ENCODE results near the gene MYCBP2.
"Not testable (repeated sequence)": the region's sequence is repeated elsewhere in the genome, so short reads cannot be mapped to it uniquely, and the experiment has no call there.

The MYCBP2 gene

GRCh38 chr13:77219401-77219800 lies 107.5 kb downstream of the MYCBP2 start:
- Histone ChIP-seq H3K36me3 (ENCODE audit: control insufficient read depth in 2 of 2, insufficient read depth in 2 of 2, low read length in 2 of 2) (peaks cover 7 to 20% of the 10 kb centered on the region in 2 donors), H3K27ac (ENCODE audit: low read length) (no peak overlapping the region), H3K9ac (ENCODE audit: low read length in 2 of 2) (no peak overlapping the region), H3K9me3 (ENCODE audit: control insufficient read depth in 2 of 2, low read length in 2 of 2) (no peaks in the 10 kb centered on the region), H3K27me3 (ENCODE audit: control insufficient read depth in 1 of 2, insufficient read depth in 2 of 2, low read length in 2 of 2) (no peaks in the 10 kb centered on the region), H3K4me3 (ENCODE audit: low read length in 2 of 2) (no peak overlapping the region), H3K4me1 (ENCODE audit: control insufficient read depth, insufficient read depth, low read length) (no peaks in the 10 kb centered on the region)

GRCh38 chr13:77218274-77218673 lies 108.6 kb downstream of the MYCBP2 start:
- no peaks in the 10 kb centered on the region for H3K4me1 ChIP-seq (ENCODE audit: control insufficient read depth, insufficient read depth, low read length)
- peaks cover 10 to 24% of the 10 kb centered on the region in 2 donors for H3K36me3 ChIP-seq (ENCODE audit: control insufficient read depth in 2 of 2, insufficient read depth in 2 of 2, low read length in 2 of 2)

GRCh38 chr13:77215543-77215942 lies 111.4 kb downstream of the MYCBP2 start:
- Histone ChIP-seq H3K4me3 (ENCODE audit: low read length in 2 of 2) (no peak overlapping the region), H3K9ac (ENCODE audit: low read length in 2 of 2) (no peak overlapping the region), H3K27me3 (ENCODE audit: control insufficient read depth in 1 of 2, insufficient read depth in 2 of 2, low read length in 2 of 2) (no peaks in the 10 kb centered on the region), H3K4me1 (ENCODE audit: control insufficient read depth, insufficient read depth, low read length) (no peaks in the 10 kb centered on the region), H3K36me3 (ENCODE audit: control insufficient read depth in 2 of 2, insufficient read depth in 2 of 2, low read length in 2 of 2) (peaks cover 13 to 24% of the 10 kb centered on the region in 2 donors), H3K9me3 (ENCODE audit: control insufficient read depth in 2 of 2, low read length in 2 of 2) (no peaks in the 10 kb centered on the region), H3K27ac (ENCODE audit: low read length) (no peak overlapping the region)

More at GRCh38 chr13:77218274-77218673, 108.6 kb downstream of the MYCBP2 start:
- Histone ChIP-seq H3K9me3 (ENCODE audit: control insufficient read depth in 2 of 2, low read length in 2 of 2) (no peaks in the 10 kb centered on the region), H3K27me3 (ENCODE audit: control insufficient read depth in 1 of 2, insufficient read depth in 2 of 2, low read length in 2 of 2) (no peaks in the 10 kb centered on the region), H3K4me3 (ENCODE audit: low read length in 2 of 2) (no peak overlapping the region), H3K27ac (ENCODE audit: low read length) (no peak overlapping the region), H3K9ac (ENCODE audit: low read length in 2 of 2) (no peak overlapping the region)

- peaks cover 13 to 26% of the 10 kb centered on the region in 2 donors for H3K36me3 ChIP-seq (ENCODE audit: control insufficient read depth in 2 of 2, insufficient read depth in 2 of 2, low read length in 2 of 2)
- H3K4me3 ChIP-seq (ENCODE audit: low read length in 2 of 2), result no peak overlapping the region
- H3K4me1 ChIP-seq (ENCODE audit: control insufficient read depth, insufficient read depth, low read length), result no peaks in the 10 kb centered on the region
- no peaks in the 10 kb centered on the region for H3K27me3 ChIP-seq (ENCODE audit: control insufficient read depth in 1 of 2, insufficient read depth in 2 of 2, low read length in 2 of 2)
- H3K9me3 ChIP-seq (ENCODE audit: control insufficient read depth in 2 of 2, low read length in 2 of 2), result no peaks in the 10 kb centered on the region
- H3K27ac ChIP-seq (ENCODE audit: low read length), result no peak overlapping the region
- H3K9ac ChIP-seq (ENCODE audit: low read length in 2 of 2), result no peak overlapping the region
Observed at GRCh38 chr13:77213644-77214043, 113.2 kb downstream of the MYCBP2 start.

GRCh38 chr13:77207943-77208342 lies 119.0 kb downstream of the MYCBP2 start:
- H3K9me3 ChIP-seq (ENCODE audit: control insufficient read depth in 2 of 2, low read length in 2 of 2), result no peaks in the 10 kb centered on the region
- H3K27ac ChIP-seq (ENCODE audit: low read length), result no peak overlapping the region
- no peak overlapping the region for H3K9ac ChIP-seq (ENCODE audit: low read length in 2 of 2)
- no peaks in the 10 kb centered on the region for H3K4me1 ChIP-seq (ENCODE audit: control insufficient read depth, insufficient read depth, low read length)
- no peaks in the 10 kb centered on the region for H3K27me3 ChIP-seq (ENCODE audit: control insufficient read depth in 1 of 2, insufficient read depth in 2 of 2, low read length in 2 of 2)
- peaks cover 10 to 21% of the 10 kb centered on the region in 2 donors for H3K36me3 ChIP-seq (ENCODE audit: control insufficient read depth in 2 of 2, insufficient read depth in 2 of 2, low read length in 2 of 2)
- H3K4me3 ChIP-seq (ENCODE audit: low read length in 2 of 2), result no peak overlapping the region

- not testable (repeated sequence) for H3K27ac ChIP-seq (ENCODE audit: low read length); H3K27me3 ChIP-seq (ENCODE audit: control insufficient read depth in 1 of 2, insufficient read depth in 2 of 2, low read length in 2 of 2); H3K4me3 ChIP-seq (ENCODE audit: low read length in 2 of 2); H3K9ac ChIP-seq (ENCODE audit: low read length in 2 of 2); H3K9me3 ChIP-seq (ENCODE audit: control insufficient read depth in 2 of 2, low read length in 2 of 2); H3K4me1 ChIP-seq (ENCODE audit: control insufficient read depth, insufficient read depth, low read length)
- peaks cover 2 to 15% of the 10 kb centered on the region in 2 donors for H3K36me3 ChIP-seq (ENCODE audit: control insufficient read depth in 2 of 2, insufficient read depth in 2 of 2, low read length in 2 of 2)
Observed at GRCh38 chr13:77198995-77199394, 127.9 kb downstream of the MYCBP2 start.

GRCh38 chr13:77196052-77196618 lies 130.8 kb downstream of the MYCBP2 start:
- no peaks in the 10 kb centered on the region for H3K4me1 ChIP-seq (ENCODE audit: control insufficient read depth, insufficient read depth, low read length)
- H3K27me3 ChIP-seq (ENCODE audit: control insufficient read depth in 1 of 2, insufficient read depth in 2 of 2, low read length in 2 of 2), result no peaks in the 10 kb centered on the region
- H3K4me3 ChIP-seq (ENCODE audit: low read length in 2 of 2), result no peak overlapping the region
- no peak overlapping the region for H3K9ac ChIP-seq (ENCODE audit: low read length in 2 of 2)
- no peak overlapping the region for H3K27ac ChIP-seq (ENCODE audit: low read length)
- no peaks in the 10 kb centered on the region for H3K9me3 ChIP-seq (ENCODE audit: control insufficient read depth in 2 of 2, low read length in 2 of 2)
- H3K36me3 ChIP-seq (ENCODE audit: control insufficient read depth in 2 of 2, insufficient read depth in 2 of 2, low read length in 2 of 2), result peaks cover 8 to 24% of the 10 kb centered on the region in 2 donors

GRCh38 chr13:77190349-77190958 lies 136.4 kb downstream of the MYCBP2 start:
- peaks cover 9 to 30% of the 10 kb centered on the region in 2 donors for H3K36me3 ChIP-seq (ENCODE audit: control insufficient read depth in 2 of 2, insufficient read depth in 2 of 2, low read length in 2 of 2)
- no peak overlapping the region for H3K4me3 ChIP-seq (ENCODE audit: low read length in 2 of 2)
- H3K4me1 ChIP-seq (ENCODE audit: control insufficient read depth, insufficient read depth, low read length), result no peaks in the 10 kb centered on the region
- H3K9me3 ChIP-seq (ENCODE audit: control insufficient read depth in 2 of 2, low read length in 2 of 2), result no peaks in the 10 kb centered on the region
- H3K27ac ChIP-seq (ENCODE audit: low read length), result no peak overlapping the region
- no peaks in the 10 kb centered on the region for H3K27me3 ChIP-seq (ENCODE audit: control insufficient read depth in 1 of 2, insufficient read depth in 2 of 2, low read length in 2 of 2)
- no peak overlapping the region for H3K9ac ChIP-seq (ENCODE audit: low read length in 2 of 2)

- no peak overlapping the region for H3K9ac ChIP-seq (ENCODE audit: low read length in 2 of 2)
- H3K9me3 ChIP-seq (ENCODE audit: control insufficient read depth in 2 of 2, low read length in 2 of 2), result no peaks in the 10 kb centered on the region
- H3K36me3 ChIP-seq (ENCODE audit: control insufficient read depth in 2 of 2, insufficient read depth in 2 of 2, low read length in 2 of 2), result peaks cover 13 to 32% of the 10 kb centered on the region in 2 donors
- H3K4me3 ChIP-seq (ENCODE audit: low read length in 2 of 2), result no peak overlapping the region
- H3K27me3 ChIP-seq (ENCODE audit: control insufficient read depth in 1 of 2, insufficient read depth in 2 of 2, low read length in 2 of 2), result no peaks in the 10 kb centered on the region
- no peak overlapping the region for H3K27ac ChIP-seq (ENCODE audit: low read length)
- H3K4me1 ChIP-seq (ENCODE audit: control insufficient read depth, insufficient read depth, low read length), result no peaks in the 10 kb centered on the region
Observed at GRCh38 chr13:77185721-77186120, 141.2 kb downstream of the MYCBP2 start.

- no peak overlapping the region for H3K9ac ChIP-seq (ENCODE audit: low read length in 2 of 2)
- H3K27ac ChIP-seq (ENCODE audit: low read length), result no peak overlapping the region
- no peak overlapping the region for H3K4me3 ChIP-seq (ENCODE audit: low read length in 2 of 2)
- no peaks in the 10 kb centered on the region for H3K4me1 ChIP-seq (ENCODE audit: control insufficient read depth, insufficient read depth, low read length)
- H3K36me3 ChIP-seq (ENCODE audit: control insufficient read depth in 2 of 2, insufficient read depth in 2 of 2, low read length in 2 of 2), result peaks cover 21 to 39% of the 10 kb centered on the region in 2 donors
- H3K9me3 ChIP-seq (ENCODE audit: control insufficient read depth in 2 of 2, low read length in 2 of 2), result no peaks in the 10 kb centered on the region
- no peaks in the 10 kb centered on the region for H3K27me3 ChIP-seq (ENCODE audit: control insufficient read depth in 1 of 2, insufficient read depth in 2 of 2, low read length in 2 of 2)
Observed at GRCh38 chr13:77184455-77184854, 142.4 kb downstream of the MYCBP2 start.

GRCh38 chr13:77180011-77180410 lies 146.9 kb downstream of the MYCBP2 start:
- no peaks in the 10 kb centered on the region for H3K9me3 ChIP-seq (ENCODE audit: control insufficient read depth in 2 of 2, low read length in 2 of 2)
- no peak overlapping the region for H3K27ac ChIP-seq (ENCODE audit: low read length)
- no peak overlapping the region for H3K9ac ChIP-seq (ENCODE audit: low read length in 2 of 2)
- H3K36me3 ChIP-seq (ENCODE audit: control insufficient read depth in 2 of 2, insufficient read depth in 2 of 2, low read length in 2 of 2), result peaks cover 24 to 37% of the 10 kb centered on the region in 2 donors
- no peaks in the 10 kb centered on the region for H3K27me3 ChIP-seq (ENCODE audit: control insufficient read depth in 1 of 2, insufficient read depth in 2 of 2, low read length in 2 of 2)
- no peaks in the 10 kb centered on the region for H3K4me1 ChIP-seq (ENCODE audit: control insufficient read depth, insufficient read depth, low read length)
- H3K4me3 ChIP-seq (ENCODE audit: low read length in 2 of 2), result no peak overlapping the region

Measured in stomach smooth muscle (tissue), 2 donors.